ENCODE measurements around the gene TMEM207. TPM values are rescaled to one million over a fixed set of nuclear protein-coding genes. Genes with fewer than 3 reads are reported as not detected.

TMEM207 gene
- total and polyA plus RNA-seq, 2 of the 13 experiments (the other 11 are each of a cell fraction or from before 2014, with no cell fraction given), result not detected

GRCh38 chr3:190446573-190447279 is 3.0 kb downstream of the TMEM207 start:
- ATAC-seq (no peak; the same call in 2 of the 3 replicates), FAIRE-seq (no peak), DNase-seq (ENCODE audit: low spot score) (no peak)
- in situ Hi-C loops (cut with HindIII; ENCODE audit: extremely low pct_ligation_motif_present, low pct_unique_long_range_greater_than_20kb), result no loop called here
- Histone ChIP-seq H4K20me1 (ENCODE audit: insufficient read depth, low read length) (no peaks in the 10 kb centered on the region), H3K4me2 (ENCODE audit: low read depth, low read length) (no peak overlapping the region), H3K4me3 (replicated peaks in 1 of 3; ENCODE audit: insufficient read depth in 1 of 3, low read depth in 2 of 3, low read length in 3 of 3) (no peak overlapping the region), H3K79me2 (ENCODE audit: insufficient read depth, low read length) (no peaks in the 10 kb centered on the region), H3K9me3 (ENCODE audit: low read length) (no peaks in the 10 kb centered on the region), H3K36me3 (replicated peaks in 1 of 2; ENCODE audit: control insufficient read depth in 1 of 2, insufficient read depth in 2 of 2, low read length in 2 of 2) (no peaks in the 10 kb centered on the region), H3K27ac (ENCODE audit: extremely low read length, insufficient read depth, low read length) (no peak overlapping the region), H3K4me1 (ENCODE audit: insufficient read depth, low read length) (peaks cover 19% of the 10 kb centered on the region), H2AFZ (ENCODE audit: low read length) (no peak overlapping the region), H3K9ac (ENCODE audit: insufficient read depth, low read depth, low read length) (no peak overlapping the region), H3K27me3 (ENCODE audit: control insufficient read depth in 1 of 2, insufficient read depth in 2 of 2, low read length in 2 of 2) (no peaks in the 10 kb centered on the region)
- no TSS peak for BruUV-seq (replicated peaks)
- 26% methylated on average over 6 of the region's 6 CpGs for WGBS (ENCODE audit: low lambda C conversion rate)
- ChIA-PET POLR2A (no interaction called here), CTCF (ENCODE audit: low intra/inter-chr PET ratio, low total read pairs) (no interaction called here)
- intact Hi-C loops (cut with micrococcal nuclease; ENCODE audit: unreplicated experiment), result no loop called here
- TF ChIP-seq GTF3A (CRISPR knock-in tag; conservative IDR thresholded peaks at IDR 0.05) (no peak), XRCC5 (optimal IDR thresholded peaks at IDR 0.05; ENCODE audit: low read length) (no peak), GATA4 (IDR thresholded peaks at IDR 0.05; ENCODE audit: borderline replicate concordance, low read depth) (peak; percentile 94; the same call in 1 of the 2 replicates), TARDBP (CRISPR knock-in tag; IDR thresholded peaks at IDR 0.05) (no peak), SOX5 (CRISPR knock-in tag; IDR thresholded peaks at IDR 0.05; ENCODE audit: borderline replicate concordance) (peak; percentile 14; the same call in 1 of the 2 replicates), ZNF101 (CRISPR knock-in tag; IDR thresholded peaks at IDR 0.05; ENCODE audit: borderline replicate concordance, low read depth) (no peak), KDM2A (CRISPR knock-in tag; IDR thresholded peaks at IDR 0.05; ENCODE audit: borderline replicate concordance, low read depth) (no peak), ZNF510 (CRISPR knock-in tag; IDR thresholded peaks at IDR 0.05; ENCODE audit: low read depth) (no peak), ZNF790 (CRISPR knock-in tag; IDR thresholded peaks at IDR 0.05; ENCODE audit: borderline replicate concordance) (no peak), ZSCAN9 (CRISPR knock-in tag; IDR thresholded peaks at IDR 0.05; ENCODE audit: borderline replicate concordance) (no peak), MAFK (conservative IDR thresholded peaks at IDR 0.05 in 1 of 2, IDR thresholded peaks at IDR 0.05 in 1 of 2; ENCODE audit: low read length in 2 of 2) (peak; percentile 13 to 48; a peak in 2 of 4 replicates), ZNF776 (CRISPR knock-in tag; IDR thresholded peaks at IDR 0.05) (no peak), BRF2 (CRISPR knock-in tag; IDR thresholded peaks at IDR 0.05) (no peak), PPARG (CRISPR knock-in tag; conservative IDR thresholded peaks at IDR 0.05) (peak; percentile 80), ARID5B (CRISPR knock-in tag; IDR thresholded peaks at IDR 0.05) (peak; percentile 69), ZNF10 (CRISPR knock-in tag; IDR thresholded peaks at IDR 0.05; ENCODE audit: borderline replicate concordance, low read depth) (no peak), ZBTB25 (CRISPR knock-in tag; IDR thresholded peaks at IDR 0.05) (no peak), ZNF441 (CRISPR knock-in tag; IDR thresholded peaks at IDR 0.05; ENCODE audit: borderline replicate concordance) (no peak), PCBP2 (optimal IDR thresholded peaks at IDR 0.05; ENCODE audit: low read depth, low read length, poor library complexity, severe bottlenecking) (no peak)
